Liver (tissue), 9 donors: Measurements from ENCODE around the gene SCAMP1. TPM values are rescaled to one million over a fixed set of nuclear protein-coding genes. Genes with fewer than 3 reads are reported as not detected.

Experiments
- DNase-seq: peaks from one replicate; pipeline ENCODE4 v3.0.0-alpha.2; 2017; ENCODE audit warnings: low spot score
- H3K27ac ChIP-seq, 2 donors: one replicate each; pipeline ENCODE4 v1.7.0; 2013; ENCODE audit warnings: inconsistent platforms in 2 of 2, low read length in 2 of 2, control low read depth in 1 of 2, low read depth in 1 of 2, mild to moderate bottlenecking in 1 of 2
- H3K27me3 ChIP-seq, 4 donors: one replicate each; pipeline versions ENCODE4 v1.6.1 to v1.7.0; 2013; ENCODE audit warnings: low read length in 3 of 4, inconsistent platforms in 1 of 4, mild to moderate bottlenecking in 1 of 4, moderate library complexity in 1 of 4; ENCODE audit not compliant: control insufficient read depth in 4 of 4, insufficient read depth in 4 of 4
- H3K36me3 ChIP-seq, 4 donors: one replicate each; pipeline versions ENCODE4 v1.6.1 to v1.7.0; 2013; ENCODE audit warnings: low read length in 3 of 4, mild to moderate bottlenecking in 3 of 4, low read depth in 1 of 4, moderate library complexity in 1 of 4; ENCODE audit not compliant: control insufficient read depth in 4 of 4, insufficient read depth in 3 of 4
- H3K4me1 ChIP-seq, 4 donors: one replicate each; pipeline versions ENCODE4 v1.6.1 to v1.7.0; 2013; ENCODE audit warnings: low read length in 3 of 4, mild to moderate bottlenecking in 3 of 4, moderate library complexity in 1 of 4; ENCODE audit not compliant: control insufficient read depth in 4 of 4, insufficient read depth in 4 of 4
- H3K4me3 ChIP-seq, 3 donors: one replicate each; pipeline versions ENCODE4 v1.6.1 to v1.7.0; 2013; ENCODE audit warnings: low read length in 3 of 3, control low read depth in 1 of 3, low read depth in 1 of 3, mild to moderate bottlenecking in 1 of 3
- H3K9ac ChIP-seq, 2 donors: one replicate each; pipeline ENCODE4 v1.7.0; 2013; ENCODE audit warnings: low read length in 2 of 2, mild to moderate bottlenecking in 2 of 2, moderate library complexity in 2 of 2, control low read depth in 1 of 2, low read depth in 1 of 2
- H3K9me3 ChIP-seq, 4 donors: one replicate each; pipeline versions ENCODE4 v1.6.1 to v1.7.0; 2013; ENCODE audit warnings: low read length in 3 of 4; ENCODE audit not compliant: control insufficient read depth in 4 of 4
- EGR1 ChIP-seq, 2 donors: IDR thresholded peaks; 2 replicates each; pipeline ENCODE4 v1.6.1; 2016 to 2018; ENCODE audit warnings: antibody characterized with exemption in 2 of 2, low read depth in 2 of 2
- FOXA2 ChIP-seq: IDR thresholded peaks from 2 replicates; pipeline ENCODE4 v1.6.1; 2016; ENCODE audit warnings: antibody characterized with exemption
- GABPA ChIP-seq, 2 donors: IDR thresholded peaks in 1 of 2; conservative IDR thresholded peaks in 1 of 2; 2 replicates each; pipeline ENCODE4 v1.6.1; 2016; ENCODE audit warnings: antibody characterized with exemption in 2 of 2, mild to moderate bottlenecking in 1 of 2, moderate library complexity in 1 of 2
- HNF4A ChIP-seq, 2 donors: conservative IDR thresholded peaks; 2 replicates each; pipeline ENCODE4 v1.6.1; 2016; ENCODE audit warnings: antibody characterized with exemption in 2 of 2, mild to moderate bottlenecking in 2 of 2
- JUND ChIP-seq, 2 donors: IDR thresholded peaks; 2 replicates each; pipeline ENCODE4 v1.6.1; 2016; ENCODE audit warnings: antibody characterized with exemption in 2 of 2
- NR2F2 ChIP-seq: IDR thresholded peaks from 2 replicates; pipeline ENCODE4 v1.6.1; 2016; ENCODE audit warnings: antibody characterized with exemption
- RAD21 ChIP-seq, 2 donors: IDR thresholded peaks; 2 replicates each; pipeline ENCODE4 v1.6.1; 2016; ENCODE audit warnings: antibody characterized with exemption in 2 of 2, mild to moderate bottlenecking in 2 of 2
- RXRA ChIP-seq, 2 donors: IDR thresholded peaks; 2 replicates each; pipeline ENCODE4 v1.6.1; 2017 to 2018; ENCODE audit warnings: antibody characterized with exemption in 2 of 2, mild to moderate bottlenecking in 1 of 2
- SP1 ChIP-seq: IDR thresholded peaks from 2 replicates; pipeline ENCODE4 v1.6.1; 2018; ENCODE audit warnings: antibody characterized with exemption, mild to moderate bottlenecking
- YY1 ChIP-seq: IDR thresholded peaks from 2 replicates; pipeline ENCODE4 v1.6.1; 2016; ENCODE audit warnings: antibody characterized with exemption, mild to moderate bottlenecking
- WGBS: extraction: QIAGEN DNeasy Blood & Tissue Kit; methylation state at CpG from one replicate; pipeline ENCODE4 v1.1.7; 2013; 5-methylcytosine and 5-hydroxymethylcytosine counted together
- polyA plus RNA-seq, 2 donors: library from polyadenylated mRNA; stranded (reverse) in 1 of 2; unstranded in 1 of 2; fragments of 200-250 nt in 1 of 2; fragments of >200 nt in 1 of 2; fragmentation: Nextera tagmentation in 1 of 2; extraction: Ambion mirVana in 1 of 2; gene quantifications; one replicate each; pipeline versions ENCODE4 v1.2.1 to v1.2.3, GENCODE V29; 2013 to 2015
- total RNA-seq, 2 donors: library from RNA; depleted of rRNA; stranded (reverse); fragments of >200 nt; gene quantifications; one replicate each; pipeline ENCODE4 v1.2.3, GENCODE V29; 2014
- TF ChIP-seq, protein P1 (sequence below): IDR thresholded peaks from 2 replicates; pipeline ENCODE4 v1.6.1; 2016; ENCODE audit warnings: antibody characterized with exemption
- TF ChIP-seq, protein P2 (sequence below): fragments of 150-350 bp; IDR thresholded peaks from 2 replicates; pipeline ENCODE4 v1.5.1; 2017; ENCODE audit warnings: improper control_type of control experiment, low read depth, low read length; ENCODE audit not compliant: missing input control
- TF ChIP-seq, protein P3 (sequence below): IDR thresholded peaks from 2 replicates; pipeline ENCODE4 v1.6.1; 2016; ENCODE audit warnings: antibody characterized with exemption
- TF ChIP-seq, protein P4 (sequence below): IDR thresholded peaks from 2 replicates; pipeline ENCODE4 v1.6.1; 2016; ENCODE audit warnings: antibody characterized with exemption
- TF ChIP-seq, protein P5 (sequence below): IDR thresholded peaks from 2 replicates; pipeline ENCODE4 v1.6.1; 2016; ENCODE audit warnings: antibody characterized with exemption, mild to moderate bottlenecking
- donor health status: healthy.
- donor health status: healthy.
- donor health status: healthy.
- donor health status: healthy.
- donor health status: healthy.

Gene SCAMP1
- total and polyA plus RNA-seq, 4 donors: 5.9 to 15.0 (median 9.0) TPM

DNA sequence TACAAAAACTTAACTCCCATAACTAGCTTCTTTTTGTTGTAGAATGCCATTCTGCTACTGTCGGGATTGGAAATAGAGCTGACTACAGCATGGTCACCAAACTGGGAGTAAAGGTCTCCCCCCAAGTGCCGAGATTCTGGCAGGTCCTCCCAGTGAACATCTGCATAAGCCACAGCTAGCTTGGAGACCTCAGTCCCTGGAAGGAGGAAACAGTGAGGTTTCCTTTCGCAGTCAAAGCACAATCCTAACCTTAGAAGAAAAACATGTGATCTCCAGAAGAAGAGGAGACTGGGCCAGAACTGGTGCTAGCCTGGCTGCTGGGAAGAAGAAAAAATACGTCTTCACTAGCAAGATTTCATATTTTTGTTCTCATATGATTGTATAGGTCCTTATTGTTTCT, 127.4 kb downstream of the SCAMP1 start:
- H3K9ac ChIP-seq: no peak overlapping the region
- no peak overlapping the region for H3K27ac ChIP-seq
- no peak overlapping the region for H3K4me3 ChIP-seq
- no peaks in the 10 kb centered on the region for H3K27me3 ChIP-seq
- DNase-seq: no peak
- H3K36me3 ChIP-seq: no peaks in the 10 kb centered on the region
- TF ChIP-seq, protein P1, sequence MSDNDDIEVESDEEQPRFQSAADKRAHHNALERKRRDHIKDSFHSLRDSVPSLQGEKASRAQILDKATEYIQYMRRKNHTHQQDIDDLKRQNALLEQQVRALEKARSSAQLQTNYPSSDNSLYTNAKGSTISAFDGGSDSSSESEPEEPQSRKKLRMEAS: no peak
- H3K9me3 ChIP-seq: no peaks in the 10 kb centered on the region
- 85% methylated on average over 4 of the region's 4 CpGs for WGBS
- H3K4me1 ChIP-seq: no peaks in the 10 kb centered on the region

DNA sequence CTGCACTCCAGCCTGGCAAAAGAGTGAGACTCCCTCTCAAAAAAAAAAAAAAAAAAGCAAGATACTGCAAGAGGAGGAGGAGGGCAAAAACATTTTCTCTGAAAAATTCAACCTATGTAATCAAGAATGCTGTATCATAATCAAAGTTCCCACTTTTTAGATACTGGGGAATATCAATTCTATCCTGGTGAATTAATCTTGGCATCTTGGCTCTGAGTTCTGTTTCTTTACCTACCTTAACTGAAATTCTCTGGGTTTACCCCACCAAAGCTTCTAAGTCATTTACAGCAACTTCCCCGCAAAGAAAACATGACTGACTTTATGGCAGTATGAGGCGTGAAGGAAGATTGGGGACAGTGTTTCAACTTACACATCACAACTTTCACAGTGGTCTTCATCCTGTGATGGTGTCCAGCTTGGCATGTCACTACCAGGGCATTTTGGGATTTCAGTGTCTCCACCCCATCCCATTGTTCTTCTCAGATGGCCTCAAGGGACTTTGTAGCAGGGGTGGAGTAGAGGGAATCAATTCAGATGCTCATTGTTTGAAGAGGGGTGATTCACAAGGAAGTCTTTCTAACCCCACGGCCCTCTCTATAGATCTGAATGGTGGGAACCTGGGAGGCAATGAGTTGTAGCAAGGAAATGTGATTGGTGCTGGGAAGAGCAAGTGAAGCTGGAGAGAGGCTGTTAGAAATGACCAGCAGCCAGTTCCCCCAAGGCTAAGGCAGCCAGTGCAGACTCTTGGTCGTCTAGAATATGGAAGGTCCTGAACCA, 130.5 kb downstream of the SCAMP1 start:
- Histone ChIP-seq H3K36me3 (no peaks in the 10 kb centered on the region), H3K4me3 (no peak overlapping the region), H3K9me3 (no peaks in the 10 kb centered on the region), H3K9ac (no peak overlapping the region), H3K27me3 (no peaks in the 10 kb centered on the region), H3K4me1 (no peaks in the 10 kb centered on the region), H3K27ac (no peak overlapping the region)
- no peak for DNase-seq
- no peak for TF ChIP-seq EGR1 (IDR thresholded peaks at IDR 0.05; ENCODE audit: low read depth in 2 of 2)
- TF ChIP-seq, protein P2, sequence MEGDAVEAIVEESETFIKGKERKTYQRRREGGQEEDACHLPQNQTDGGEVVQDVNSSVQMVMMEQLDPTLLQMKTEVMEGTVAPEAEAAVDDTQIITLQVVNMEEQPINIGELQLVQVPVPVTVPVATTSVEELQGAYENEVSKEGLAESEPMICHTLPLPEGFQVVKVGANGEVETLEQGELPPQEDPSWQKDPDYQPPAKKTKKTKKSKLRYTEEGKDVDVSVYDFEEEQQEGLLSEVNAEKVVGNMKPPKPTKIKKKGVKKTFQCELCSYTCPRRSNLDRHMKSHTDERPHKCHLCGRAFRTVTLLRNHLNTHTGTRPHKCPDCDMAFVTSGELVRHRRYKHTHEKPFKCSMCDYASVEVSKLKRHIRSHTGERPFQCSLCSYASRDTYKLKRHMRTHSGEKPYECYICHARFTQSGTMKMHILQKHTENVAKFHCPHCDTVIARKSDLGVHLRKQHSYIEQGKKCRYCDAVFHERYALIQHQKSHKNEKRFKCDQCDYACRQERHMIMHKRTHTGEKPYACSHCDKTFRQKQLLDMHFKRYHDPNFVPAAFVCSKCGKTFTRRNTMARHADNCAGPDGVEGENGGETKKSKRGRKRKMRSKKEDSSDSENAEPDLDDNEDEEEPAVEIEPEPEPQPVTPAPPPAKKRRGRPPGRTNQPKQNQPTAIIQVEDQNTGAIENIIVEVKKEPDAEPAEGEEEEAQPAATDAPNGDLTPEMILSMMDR: no peak
- TF ChIP-seq, protein P3, sequence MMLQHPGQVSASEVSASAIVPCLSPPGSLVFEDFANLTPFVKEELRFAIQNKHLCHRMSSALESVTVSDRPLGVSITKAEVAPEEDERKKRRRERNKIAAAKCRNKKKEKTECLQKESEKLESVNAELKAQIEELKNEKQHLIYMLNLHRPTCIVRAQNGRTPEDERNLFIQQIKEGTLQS: no peak
- 89% methylated on average over 4 of the region's 4 CpGs for WGBS

DNA sequence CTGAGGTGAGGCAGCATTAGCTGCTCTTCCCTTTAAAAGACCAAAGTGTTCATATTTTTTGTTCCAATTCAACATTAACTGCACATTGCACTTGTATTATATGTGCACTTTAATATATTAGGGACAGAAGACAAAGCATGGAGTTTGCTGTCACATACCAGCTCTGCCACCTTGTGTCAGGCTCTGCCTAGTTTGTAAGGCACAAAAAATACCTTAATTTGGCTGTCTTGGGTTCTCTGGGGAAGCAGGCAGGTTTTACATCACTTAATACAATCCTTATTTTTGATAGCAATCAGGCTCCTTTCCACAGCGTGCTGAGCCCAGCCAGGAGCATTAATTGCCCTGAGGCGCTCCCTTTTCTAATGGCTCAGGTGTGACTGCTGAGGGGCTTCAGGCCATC, 131.8 kb downstream of the SCAMP1 start:
- Histone ChIP-seq H3K9me3 (no peaks in the 10 kb centered on the region), H3K4me3 (no peak overlapping the region), H3K27me3 (no peaks in the 10 kb centered on the region), H3K27ac (no peak overlapping the region), H3K9ac (no peak overlapping the region), H3K36me3 (no peaks in the 10 kb centered on the region), H3K4me1 (no peaks in the 10 kb centered on the region)
- TF ChIP-seq, protein P3: no peak
- no peak for TF ChIP-seq EGR1 (IDR thresholded peaks at IDR 0.05; ENCODE audit: low read depth in 2 of 2)
- TF ChIP-seq, protein P4, sequence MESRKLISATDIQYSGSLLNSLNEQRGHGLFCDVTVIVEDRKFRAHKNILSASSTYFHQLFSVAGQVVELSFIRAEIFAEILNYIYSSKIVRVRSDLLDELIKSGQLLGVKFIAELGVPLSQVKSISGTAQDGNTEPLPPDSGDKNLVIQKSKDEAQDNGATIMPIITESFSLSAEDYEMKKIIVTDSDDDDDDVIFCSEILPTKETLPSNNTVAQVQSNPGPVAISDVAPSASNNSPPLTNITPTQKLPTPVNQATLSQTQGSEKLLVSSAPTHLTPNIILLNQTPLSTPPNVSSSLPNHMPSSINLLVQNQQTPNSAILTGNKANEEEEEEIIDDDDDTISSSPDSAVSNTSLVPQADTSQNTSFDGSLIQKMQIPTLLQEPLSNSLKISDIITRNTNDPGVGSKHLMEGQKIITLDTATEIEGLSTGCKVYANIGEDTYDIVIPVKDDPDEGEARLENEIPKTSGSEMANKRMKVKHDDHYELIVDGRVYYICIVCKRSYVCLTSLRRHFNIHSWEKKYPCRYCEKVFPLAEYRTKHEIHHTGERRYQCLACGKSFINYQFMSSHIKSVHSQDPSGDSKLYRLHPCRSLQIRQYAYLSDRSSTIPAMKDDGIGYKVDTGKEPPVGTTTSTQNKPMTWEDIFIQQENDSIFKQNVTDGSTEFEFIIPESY: no peak
- TF ChIP-seq, protein P2: no peak
- TF ChIP-seq GABPA (IDR thresholded peaks at IDR 0.05 in 1 of 2, conservative IDR thresholded peaks at IDR 0.05 in 1 of 2): no peak
- TF ChIP-seq, protein P5, sequence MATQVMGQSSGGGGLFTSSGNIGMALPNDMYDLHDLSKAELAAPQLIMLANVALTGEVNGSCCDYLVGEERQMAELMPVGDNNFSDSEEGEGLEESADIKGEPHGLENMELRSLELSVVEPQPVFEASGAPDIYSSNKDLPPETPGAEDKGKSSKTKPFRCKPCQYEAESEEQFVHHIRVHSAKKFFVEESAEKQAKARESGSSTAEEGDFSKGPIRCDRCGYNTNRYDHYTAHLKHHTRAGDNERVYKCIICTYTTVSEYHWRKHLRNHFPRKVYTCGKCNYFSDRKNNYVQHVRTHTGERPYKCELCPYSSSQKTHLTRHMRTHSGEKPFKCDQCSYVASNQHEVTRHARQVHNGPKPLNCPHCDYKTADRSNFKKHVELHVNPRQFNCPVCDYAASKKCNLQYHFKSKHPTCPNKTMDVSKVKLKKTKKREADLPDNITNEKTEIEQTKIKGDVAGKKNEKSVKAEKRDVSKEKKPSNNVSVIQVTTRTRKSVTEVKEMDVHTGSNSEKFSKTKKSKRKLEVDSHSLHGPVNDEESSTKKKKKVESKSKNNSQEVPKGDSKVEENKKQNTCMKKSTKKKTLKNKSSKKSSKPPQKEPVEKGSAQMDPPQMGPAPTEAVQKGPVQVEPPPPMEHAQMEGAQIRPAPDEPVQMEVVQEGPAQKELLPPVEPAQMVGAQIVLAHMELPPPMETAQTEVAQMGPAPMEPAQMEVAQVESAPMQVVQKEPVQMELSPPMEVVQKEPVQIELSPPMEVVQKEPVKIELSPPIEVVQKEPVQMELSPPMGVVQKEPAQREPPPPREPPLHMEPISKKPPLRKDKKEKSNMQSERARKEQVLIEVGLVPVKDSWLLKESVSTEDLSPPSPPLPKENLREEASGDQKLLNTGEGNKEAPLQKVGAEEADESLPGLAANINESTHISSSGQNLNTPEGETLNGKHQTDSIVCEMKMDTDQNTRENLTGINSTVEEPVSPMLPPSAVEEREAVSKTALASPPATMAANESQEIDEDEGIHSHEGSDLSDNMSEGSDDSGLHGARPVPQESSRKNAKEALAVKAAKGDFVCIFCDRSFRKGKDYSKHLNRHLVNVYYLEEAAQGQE: no peak
- TF ChIP-seq RAD21 (IDR thresholded peaks at IDR 0.05): no peak
- no peak for TF ChIP-seq RXRA (IDR thresholded peaks at IDR 0.05)
- no peak for TF ChIP-seq NR2F2
- no peak for TF ChIP-seq JUND (IDR thresholded peaks at IDR 0.05)
- TF ChIP-seq HNF4A (conservative IDR thresholded peaks at IDR 0.05): no peak
- TF ChIP-seq FOXA2: no peak
- TF ChIP-seq YY1: no peak
- TF ChIP-seq, protein P1: no peak
- no peak for TF ChIP-seq SP1
- WGBS: 98% methylated on average over 2 of the region's 2 CpGs
- DNase-seq: no peak
